Measurements from ENCODE around the gene EPHB1.

The EPHB1 gene

DNA sequence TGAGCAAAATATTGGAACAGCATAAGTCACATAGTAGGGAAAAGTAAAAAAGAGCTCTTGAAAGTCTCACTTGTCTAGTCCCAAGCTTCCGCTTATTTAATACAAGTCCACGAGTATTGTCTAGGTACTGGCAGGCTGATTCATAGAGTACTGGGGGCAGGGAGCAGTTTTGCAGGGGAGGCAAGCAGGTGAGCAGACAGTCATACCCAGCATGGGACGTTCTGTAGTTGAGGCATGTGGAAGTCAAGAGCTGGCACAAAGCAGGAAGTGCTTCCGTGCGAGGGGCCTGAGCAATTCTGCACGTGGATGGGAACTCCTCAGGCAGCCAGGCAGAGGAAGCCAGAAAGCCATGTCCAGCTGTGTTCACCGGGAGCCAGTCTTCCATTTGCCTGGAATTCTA, 287.6 kb downstream of the EPHB1 start:
- Histone ChIP-seq H3K27ac (ENCODE audit: low read depth, low read length) (no peak overlapping the region), H3K4me1 (ENCODE audit: insufficient read depth, low read length) (no peaks in the 10 kb centered on the region)

DNA sequence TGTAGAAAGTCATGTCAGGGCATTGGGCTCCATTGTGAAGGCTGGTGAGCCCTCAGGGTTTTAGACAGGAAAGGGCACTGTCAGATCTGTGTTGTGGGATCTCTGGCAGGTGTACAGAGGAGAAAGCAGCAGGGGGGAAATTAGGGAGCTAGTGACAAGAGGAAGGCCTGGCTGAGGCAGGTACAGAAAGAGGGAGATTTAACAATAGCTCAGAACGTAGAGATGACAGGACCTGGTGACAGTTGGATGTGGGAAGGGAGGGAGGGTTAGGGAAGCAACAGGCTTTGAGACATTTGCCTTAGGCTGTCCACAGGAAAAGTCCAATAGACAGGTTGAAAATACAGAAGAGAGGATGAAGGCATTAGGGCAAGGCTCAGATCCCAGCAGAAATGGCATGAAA, 288.1 kb downstream of the EPHB1 start:
- H3K4me3 ChIP-seq (ENCODE audit: low read depth in 1 of 2, low read length in 2 of 2) = no peak overlapping the region
- no peaks in the 10 kb centered on the region for H3K4me1 ChIP-seq (ENCODE audit: insufficient read depth, low read length)
- H3K9ac ChIP-seq (ENCODE audit: low read length) = no peak overlapping the region
- H3K36me3 ChIP-seq (ENCODE audit: insufficient read depth, low read length) = no peaks in the 10 kb centered on the region
- H3K27ac ChIP-seq (ENCODE audit: low read depth, low read length) = no peak overlapping the region
- H3K9me3 ChIP-seq (ENCODE audit: low read length) = no peaks in the 10 kb centered on the region
- no peaks in the 10 kb centered on the region for H3K27me3 ChIP-seq (ENCODE audit: control insufficient read depth in 1 of 2, insufficient read depth in 2 of 2, low read length in 2 of 2)

More for the DNA sequence above, 287.6 kb downstream of the EPHB1 start:
- no peak overlapping the region for H3K4me3 ChIP-seq (ENCODE audit: low read depth in 1 of 2, low read length in 2 of 2)
- no peak overlapping the region for H3K9ac ChIP-seq (ENCODE audit: low read length)
- no peaks in the 10 kb centered on the region for H3K9me3 ChIP-seq (ENCODE audit: low read length)
- H3K36me3 ChIP-seq (ENCODE audit: insufficient read depth, low read length) = no peaks in the 10 kb centered on the region
- no peaks in the 10 kb centered on the region for H3K27me3 ChIP-seq (ENCODE audit: control insufficient read depth in 1 of 2, insufficient read depth in 2 of 2, low read length in 2 of 2)

DNA sequence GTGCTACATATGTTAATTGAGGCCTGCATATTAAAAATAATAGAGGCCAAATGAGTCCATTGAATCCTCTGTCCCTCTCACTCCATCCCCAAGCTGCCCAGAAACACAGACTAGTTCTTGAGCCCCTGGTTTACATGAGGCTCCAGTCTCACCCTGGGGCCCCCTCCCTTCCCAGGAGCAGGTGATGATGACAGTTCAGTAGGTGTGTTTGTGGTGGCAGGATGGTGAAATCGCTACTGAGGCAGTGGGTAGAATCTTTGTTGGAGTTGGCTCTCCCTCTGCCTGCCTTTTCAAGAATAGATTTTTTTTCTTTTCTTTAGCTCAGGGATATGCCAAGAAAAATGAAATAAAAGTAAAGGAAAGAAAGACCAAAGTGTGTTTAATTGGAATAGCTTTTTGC, 288.7 kb downstream of the EPHB1 start:
- Histone ChIP-seq H3K4me3 (ENCODE audit: low read depth in 1 of 2, low read length in 2 of 2) (no peak overlapping the region), H3K27me3 (ENCODE audit: control insufficient read depth in 1 of 2, insufficient read depth in 2 of 2, low read length in 2 of 2) (no peaks in the 10 kb centered on the region), H3K27ac (ENCODE audit: low read depth, low read length) (no peak overlapping the region), H3K9ac (ENCODE audit: low read length) (no peak overlapping the region), H3K4me1 (ENCODE audit: insufficient read depth, low read length) (no peaks in the 10 kb centered on the region), H3K9me3 (ENCODE audit: low read length) (no peaks in the 10 kb centered on the region), H3K36me3 (ENCODE audit: insufficient read depth, low read length) (no peaks in the 10 kb centered on the region)

DNA sequence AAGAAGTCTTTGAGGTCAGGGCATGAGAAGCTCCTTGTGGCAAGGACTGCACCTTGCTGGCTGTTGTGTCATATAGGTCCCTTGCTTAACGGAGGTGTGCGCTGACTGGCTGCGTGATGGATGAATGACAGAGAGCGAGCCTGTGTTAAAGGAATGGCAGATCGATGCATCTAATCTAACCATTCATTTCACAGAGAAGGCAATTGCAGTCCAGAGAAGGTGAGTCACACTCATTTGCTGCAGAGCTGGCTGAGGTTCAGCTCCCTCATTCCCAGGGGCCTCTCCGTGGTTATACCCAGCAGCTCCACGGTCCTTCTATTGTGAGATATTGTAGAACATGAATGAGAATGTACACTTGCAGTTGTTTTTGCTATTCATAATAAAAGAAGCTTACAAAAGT, 289.3 kb downstream of the EPHB1 start:
- Histone ChIP-seq H3K27ac (ENCODE audit: low read depth, low read length) (no peak overlapping the region), H3K36me3 (ENCODE audit: insufficient read depth, low read length) (no peaks in the 10 kb centered on the region), H3K9me3 (ENCODE audit: low read length) (no peaks in the 10 kb centered on the region), H3K9ac (ENCODE audit: low read length) (no peak overlapping the region), H3K27me3 (ENCODE audit: control insufficient read depth in 1 of 2, insufficient read depth in 2 of 2, low read length in 2 of 2) (no peaks in the 10 kb centered on the region), H3K4me1 (ENCODE audit: insufficient read depth, low read length) (no peaks in the 10 kb centered on the region), H3K4me3 (ENCODE audit: low read depth in 1 of 2, low read length in 2 of 2) (no peak overlapping the region)

DNA sequence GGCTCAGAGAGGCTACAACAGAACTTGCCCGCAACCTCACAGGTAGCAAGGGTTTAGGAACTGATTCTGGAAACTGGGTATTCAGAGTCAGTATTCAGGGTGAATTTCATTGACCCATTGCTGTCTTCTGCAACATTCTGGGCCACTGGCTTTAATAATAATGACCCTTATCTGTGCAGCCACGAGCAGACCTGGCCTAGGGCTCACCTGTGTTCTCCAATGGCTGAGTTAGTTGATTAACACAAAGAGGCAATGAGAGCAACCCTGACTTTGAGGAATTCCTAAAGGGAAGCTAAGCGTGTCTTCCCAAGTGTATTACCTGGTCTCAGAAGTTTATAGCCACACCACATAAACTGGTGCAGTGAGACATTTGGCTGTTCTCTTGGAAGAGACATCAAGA, 289.9 kb downstream of the EPHB1 start:
- Histone ChIP-seq H3K27me3 (ENCODE audit: control insufficient read depth in 1 of 2, insufficient read depth in 2 of 2, low read length in 2 of 2) (no peaks in the 10 kb centered on the region), H3K9ac (ENCODE audit: low read length) (no peak overlapping the region), H3K9me3 (ENCODE audit: low read length) (no peaks in the 10 kb centered on the region), H3K27ac (ENCODE audit: low read depth, low read length) (no peak overlapping the region), H3K36me3 (ENCODE audit: insufficient read depth, low read length) (no peaks in the 10 kb centered on the region), H3K4me3 (ENCODE audit: low read depth in 1 of 2, low read length in 2 of 2) (no peak overlapping the region), H3K4me1 (ENCODE audit: insufficient read depth, low read length) (no peaks in the 10 kb centered on the region)

DNA sequence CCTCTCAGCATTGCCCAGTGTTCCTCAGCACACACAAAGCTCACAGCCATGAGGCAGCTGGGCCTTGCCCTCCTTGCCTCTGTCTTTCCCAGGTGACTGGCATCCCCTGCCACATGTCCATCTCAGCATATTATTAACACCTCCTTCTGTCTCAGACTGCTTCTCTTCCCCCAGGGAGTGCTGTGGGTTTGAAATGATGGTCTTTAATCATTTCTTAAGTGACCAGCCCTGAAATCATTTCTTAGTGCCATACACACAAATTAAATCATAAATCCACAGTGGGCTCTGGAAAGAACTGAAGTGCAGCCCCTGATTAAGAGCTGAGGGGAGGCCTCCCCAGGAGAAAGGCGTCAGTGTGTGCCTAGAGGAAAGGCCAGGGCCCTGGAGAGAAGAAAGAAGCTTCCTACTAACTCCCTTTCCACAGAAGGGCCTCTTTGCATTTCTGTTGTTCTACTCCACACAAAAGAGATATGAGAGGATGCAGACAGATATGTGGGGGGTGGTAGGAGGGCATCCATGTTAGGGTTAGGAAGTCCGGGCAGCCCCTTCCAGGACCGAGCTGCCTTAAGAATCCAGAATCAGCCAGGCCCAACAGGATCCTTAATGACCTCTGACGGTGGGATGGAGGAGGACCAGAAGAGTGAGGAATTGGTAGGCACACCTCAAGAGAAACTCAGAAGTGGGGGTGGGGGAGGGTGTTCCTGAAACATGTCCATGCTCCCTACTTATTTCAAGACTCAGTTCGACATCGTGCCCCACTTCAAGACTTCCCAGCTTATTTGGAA, 290.8 kb downstream of the EPHB1 start:
- Histone ChIP-seq H3K27me3 (ENCODE audit: control insufficient read depth in 1 of 2, insufficient read depth in 2 of 2, low read length in 2 of 2) (no peaks in the 10 kb centered on the region), H3K36me3 (ENCODE audit: insufficient read depth, low read length) (no peaks in the 10 kb centered on the region), H3K4me1 (ENCODE audit: insufficient read depth, low read length) (no peaks in the 10 kb centered on the region), H3K4me3 (ENCODE audit: low read depth in 1 of 2, low read length in 2 of 2) (no peak overlapping the region), H3K27ac (ENCODE audit: low read depth, low read length) (no peak overlapping the region), H3K9me3 (ENCODE audit: low read length) (no peaks in the 10 kb centered on the region), H3K9ac (ENCODE audit: low read length) (no peak overlapping the region)

DNA sequence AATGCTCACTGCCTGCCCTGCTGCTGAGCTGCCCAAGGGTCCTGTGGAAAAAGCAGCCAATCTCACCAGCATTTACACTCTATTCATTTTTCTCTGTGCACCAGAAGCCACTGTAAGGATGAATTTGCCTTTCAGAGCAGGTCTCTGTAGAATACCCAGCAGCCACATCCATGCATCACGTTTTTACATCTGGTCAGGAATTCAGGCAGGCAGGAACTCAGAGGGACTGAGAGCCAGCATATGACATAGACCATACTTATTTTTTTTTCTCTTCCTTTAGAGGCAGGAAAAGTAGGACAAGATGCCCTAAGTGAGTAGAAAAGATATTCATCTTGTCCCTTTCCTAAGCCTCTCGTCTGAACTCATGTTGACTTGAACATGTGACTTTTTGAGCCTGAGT, 292.7 kb downstream of the EPHB1 start:
- Histone ChIP-seq H3K4me3 (ENCODE audit: low read depth in 1 of 2, low read length in 2 of 2) (no peak overlapping the region), H3K27me3 (ENCODE audit: control insufficient read depth in 1 of 2, insufficient read depth in 2 of 2, low read length in 2 of 2) (no peaks in the 10 kb centered on the region), H3K9ac (ENCODE audit: low read length) (no peak overlapping the region), H3K36me3 (ENCODE audit: insufficient read depth, low read length) (no peaks in the 10 kb centered on the region), H3K4me1 (ENCODE audit: insufficient read depth, low read length) (no peaks in the 10 kb centered on the region), H3K27ac (ENCODE audit: low read depth, low read length) (no peak overlapping the region), H3K9me3 (ENCODE audit: low read length) (no peaks in the 10 kb centered on the region)

DNA sequence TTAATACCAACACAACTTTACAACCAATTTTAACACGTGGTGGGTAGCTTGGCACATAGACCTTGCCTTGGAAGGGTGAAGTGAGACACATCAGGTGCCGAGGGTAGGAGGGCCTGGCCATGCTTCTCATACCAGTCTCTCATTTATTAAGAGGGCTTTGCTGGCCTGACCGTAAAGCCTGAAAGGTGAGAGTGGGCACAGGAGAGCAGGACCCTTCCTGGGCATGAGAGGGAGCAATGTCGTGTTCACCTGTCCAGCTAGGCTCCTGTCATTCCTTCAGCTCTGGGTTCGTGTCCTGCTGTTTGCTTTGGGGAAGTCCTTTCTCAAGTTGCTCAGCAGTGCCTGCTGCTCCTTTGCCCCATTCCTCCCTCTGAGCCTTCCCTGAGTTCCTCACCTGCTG, 294.4 kb downstream of the EPHB1 start:
- no peaks in the 10 kb centered on the region for H3K4me1 ChIP-seq (ENCODE audit: insufficient read depth, low read length)
- H3K9me3 ChIP-seq (ENCODE audit: low read length) = no peaks in the 10 kb centered on the region

DNA sequence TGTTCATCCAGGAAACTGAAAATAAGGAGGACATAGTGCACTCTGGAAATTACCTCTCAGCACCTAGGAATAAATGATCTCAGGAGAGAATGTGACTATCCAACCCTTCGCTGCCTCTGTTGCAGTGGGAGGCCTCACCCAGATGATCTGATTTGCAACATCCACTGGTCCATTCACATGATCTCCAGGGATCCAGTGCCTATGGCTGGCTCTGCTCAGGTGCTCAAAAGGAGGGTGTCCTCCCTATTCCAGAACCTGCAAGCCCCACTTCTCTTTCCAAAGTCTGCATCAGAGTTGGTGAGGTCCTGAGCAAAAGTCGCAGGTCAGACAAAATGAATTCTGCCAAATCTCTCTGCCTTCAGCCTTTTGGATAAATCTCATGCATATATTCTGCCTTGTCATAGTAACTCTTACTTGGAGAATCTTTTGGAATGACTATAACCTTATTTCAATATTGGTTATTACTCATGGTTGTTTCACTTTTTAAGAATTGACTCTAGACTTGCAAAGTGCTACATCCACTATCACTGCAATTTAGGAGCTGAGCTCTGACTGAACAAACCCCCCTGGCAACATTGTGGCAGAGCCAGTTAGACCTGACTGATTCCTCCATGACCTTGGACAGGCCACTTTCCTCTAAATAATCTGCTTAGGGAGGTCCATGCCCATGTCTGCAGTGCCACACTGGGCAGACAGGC, 295.1 kb downstream of the EPHB1 start:
- no peak overlapping the region for H3K27ac ChIP-seq (ENCODE audit: low read depth, low read length)
- no peak overlapping the region for H3K9ac ChIP-seq (ENCODE audit: low read length)
- H3K4me3 ChIP-seq (ENCODE audit: low read depth in 1 of 2, low read length in 2 of 2) = no peak overlapping the region
- H3K36me3 ChIP-seq (ENCODE audit: insufficient read depth, low read length) = no peaks in the 10 kb centered on the region
- H3K9me3 ChIP-seq (ENCODE audit: low read length) = no peaks in the 10 kb centered on the region
- H3K4me1 ChIP-seq (ENCODE audit: insufficient read depth, low read length) = no peaks in the 10 kb centered on the region
- no peaks in the 10 kb centered on the region for H3K27me3 ChIP-seq (ENCODE audit: control insufficient read depth in 1 of 2, insufficient read depth in 2 of 2, low read length in 2 of 2)

More for the DNA sequence above, 294.4 kb downstream of the EPHB1 start:
- no peak overlapping the region for H3K4me3 ChIP-seq (ENCODE audit: low read depth in 1 of 2, low read length in 2 of 2)
- no peaks in the 10 kb centered on the region for H3K27me3 ChIP-seq (ENCODE audit: control insufficient read depth in 1 of 2, insufficient read depth in 2 of 2, low read length in 2 of 2)
- no peak overlapping the region for H3K27ac ChIP-seq (ENCODE audit: low read depth, low read length)
- no peak overlapping the region for H3K9ac ChIP-seq (ENCODE audit: low read length)
- H3K36me3 ChIP-seq (ENCODE audit: insufficient read depth, low read length) = no peaks in the 10 kb centered on the region

DNA sequence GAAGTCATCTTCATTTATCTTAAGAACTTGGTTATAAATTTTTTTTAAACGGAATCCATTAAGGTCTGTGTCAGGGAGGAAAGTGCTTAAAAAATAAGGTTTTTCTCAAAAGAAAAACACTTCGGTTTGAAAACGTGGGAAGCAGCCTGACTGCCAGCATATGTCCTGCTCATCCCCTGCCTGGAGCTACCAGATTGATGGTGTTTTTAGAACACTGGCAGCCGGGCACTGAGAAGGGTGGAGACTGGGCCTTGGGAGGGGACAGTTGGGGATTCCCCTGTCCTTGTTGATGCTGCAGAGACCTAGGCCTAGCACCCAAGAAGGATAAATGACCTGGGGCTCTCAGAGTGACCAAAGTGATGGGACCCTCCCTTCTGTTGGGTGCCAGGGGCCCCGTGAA, 296.9 kb downstream of the EPHB1 start:
- H3K4me1 ChIP-seq (ENCODE audit: insufficient read depth, low read length) = no peaks in the 10 kb centered on the region
- no peaks in the 10 kb centered on the region for H3K36me3 ChIP-seq (ENCODE audit: insufficient read depth, low read length)
- H3K4me3 ChIP-seq (ENCODE audit: low read depth in 1 of 2, low read length in 2 of 2) = no peak overlapping the region
- H3K27ac ChIP-seq (ENCODE audit: low read depth, low read length) = no peak overlapping the region
- H3K9ac ChIP-seq (ENCODE audit: low read length) = no peak overlapping the region
- H3K27me3 ChIP-seq (ENCODE audit: control insufficient read depth in 1 of 2, insufficient read depth in 2 of 2, low read length in 2 of 2) = no peaks in the 10 kb centered on the region
- H3K9me3 ChIP-seq (ENCODE audit: low read length) = no peaks in the 10 kb centered on the region

DNA sequence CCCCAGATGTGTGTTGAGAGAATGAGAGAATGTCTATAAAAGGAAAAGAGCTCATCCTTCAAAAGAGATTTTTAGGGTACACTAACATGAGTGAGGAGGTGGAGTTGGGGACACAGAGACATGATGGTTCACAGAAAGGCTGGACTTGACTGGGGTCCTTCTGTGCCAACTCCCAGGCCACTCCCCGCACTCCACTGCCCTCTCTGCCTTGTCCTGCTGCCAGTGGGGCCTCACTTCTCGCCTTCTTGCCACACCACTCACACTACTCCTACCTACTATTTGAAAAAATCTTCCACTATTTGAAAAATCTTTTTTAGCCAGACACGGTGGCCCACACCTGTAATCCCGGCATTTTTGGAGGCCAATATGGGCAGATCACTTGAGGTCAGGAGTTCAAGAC, 298.1 kb downstream of the EPHB1 start:
- H3K9me3 ChIP-seq (ENCODE audit: low read length) = no peaks in the 10 kb centered on the region
- no peak overlapping the region for H3K4me3 ChIP-seq (ENCODE audit: low read depth in 1 of 2, low read length in 2 of 2)
- no peaks in the 10 kb centered on the region for H3K4me1 ChIP-seq (ENCODE audit: insufficient read depth, low read length)

More for the DNA sequence above, 298.1 kb downstream of the EPHB1 start:
- Histone ChIP-seq H3K9ac (ENCODE audit: low read length) (no peak overlapping the region), H3K36me3 (ENCODE audit: insufficient read depth, low read length) (no peaks in the 10 kb centered on the region), H3K27ac (ENCODE audit: low read depth, low read length) (no peak overlapping the region), H3K27me3 (ENCODE audit: control insufficient read depth in 1 of 2, insufficient read depth in 2 of 2, low read length in 2 of 2) (no peaks in the 10 kb centered on the region)

All from muscle layer of colon (tissue), 2 donors.